ENCODE results near the gene PXDN.

The PXDN gene

DNA sequence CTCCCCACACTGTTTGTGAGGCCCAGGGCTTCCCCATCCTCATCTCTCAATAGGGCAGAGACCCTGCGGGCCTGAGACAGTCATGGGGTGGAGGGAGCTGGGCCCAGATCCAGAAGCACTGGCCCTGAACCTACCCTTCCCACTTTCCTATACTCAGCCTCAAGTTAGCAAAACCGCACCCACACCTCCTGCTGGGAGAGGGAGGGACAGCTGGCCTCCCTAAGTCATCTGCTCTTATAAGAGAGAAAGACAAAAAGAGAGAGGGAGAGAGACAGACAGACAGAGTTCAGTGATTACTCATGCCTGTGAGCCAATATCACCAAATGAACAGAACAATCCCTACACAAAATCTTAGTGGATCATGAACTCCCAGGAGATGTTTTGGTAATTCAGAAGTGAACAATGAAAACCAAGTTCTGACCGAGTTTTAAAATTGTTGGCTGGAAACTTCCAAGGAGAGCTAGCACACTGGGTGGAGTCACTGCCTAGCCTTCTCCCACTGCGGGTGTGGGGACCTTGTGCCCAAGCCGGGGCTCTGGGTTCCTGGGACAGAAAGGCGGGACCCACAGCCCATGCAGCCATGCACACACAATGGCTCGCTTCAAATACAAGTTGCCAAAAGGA lies 130.5 kb downstream of the PXDN start:
- TF ChIP-seq, protein P1, sequence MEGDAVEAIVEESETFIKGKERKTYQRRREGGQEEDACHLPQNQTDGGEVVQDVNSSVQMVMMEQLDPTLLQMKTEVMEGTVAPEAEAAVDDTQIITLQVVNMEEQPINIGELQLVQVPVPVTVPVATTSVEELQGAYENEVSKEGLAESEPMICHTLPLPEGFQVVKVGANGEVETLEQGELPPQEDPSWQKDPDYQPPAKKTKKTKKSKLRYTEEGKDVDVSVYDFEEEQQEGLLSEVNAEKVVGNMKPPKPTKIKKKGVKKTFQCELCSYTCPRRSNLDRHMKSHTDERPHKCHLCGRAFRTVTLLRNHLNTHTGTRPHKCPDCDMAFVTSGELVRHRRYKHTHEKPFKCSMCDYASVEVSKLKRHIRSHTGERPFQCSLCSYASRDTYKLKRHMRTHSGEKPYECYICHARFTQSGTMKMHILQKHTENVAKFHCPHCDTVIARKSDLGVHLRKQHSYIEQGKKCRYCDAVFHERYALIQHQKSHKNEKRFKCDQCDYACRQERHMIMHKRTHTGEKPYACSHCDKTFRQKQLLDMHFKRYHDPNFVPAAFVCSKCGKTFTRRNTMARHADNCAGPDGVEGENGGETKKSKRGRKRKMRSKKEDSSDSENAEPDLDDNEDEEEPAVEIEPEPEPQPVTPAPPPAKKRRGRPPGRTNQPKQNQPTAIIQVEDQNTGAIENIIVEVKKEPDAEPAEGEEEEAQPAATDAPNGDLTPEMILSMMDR (IDR thresholded peaks at IDR 0.05; ENCODE audit: low read length, missing control alignments): peak; percentile 12
- DNase-seq (ENCODE audit: low read depth): peak; percentile 77
- no peak overlapping the region for H3K4me3 ChIP-seq (replicated peaks; ENCODE audit: low read depth, low read length)

DNA sequence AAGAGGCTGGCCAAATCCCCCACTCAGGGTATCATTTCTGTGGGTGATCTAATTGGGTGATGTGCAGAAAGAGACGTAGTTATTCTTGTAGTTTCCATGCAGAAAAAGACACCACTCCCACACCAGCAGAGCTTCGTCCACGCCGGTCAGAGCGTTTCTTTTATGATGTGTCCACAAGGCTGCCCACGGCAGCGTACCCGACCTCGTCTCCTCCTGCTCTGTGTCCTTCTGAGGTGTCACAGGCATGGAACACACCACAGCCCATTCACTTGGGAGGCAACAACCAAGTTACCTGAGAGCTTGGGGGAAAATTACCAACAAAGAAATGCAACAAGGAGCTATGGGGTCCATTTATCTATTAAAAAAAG lies 131.3 kb downstream of the PXDN start:
- H3K4me3 ChIP-seq (replicated peaks; ENCODE audit: low read depth, low read length): no peak overlapping the region
- TF ChIP-seq, protein P1 (IDR thresholded peaks at IDR 0.05; ENCODE audit: low read length, missing control alignments): no peak
- DNase-seq (ENCODE audit: low read depth): no peak

DNA sequence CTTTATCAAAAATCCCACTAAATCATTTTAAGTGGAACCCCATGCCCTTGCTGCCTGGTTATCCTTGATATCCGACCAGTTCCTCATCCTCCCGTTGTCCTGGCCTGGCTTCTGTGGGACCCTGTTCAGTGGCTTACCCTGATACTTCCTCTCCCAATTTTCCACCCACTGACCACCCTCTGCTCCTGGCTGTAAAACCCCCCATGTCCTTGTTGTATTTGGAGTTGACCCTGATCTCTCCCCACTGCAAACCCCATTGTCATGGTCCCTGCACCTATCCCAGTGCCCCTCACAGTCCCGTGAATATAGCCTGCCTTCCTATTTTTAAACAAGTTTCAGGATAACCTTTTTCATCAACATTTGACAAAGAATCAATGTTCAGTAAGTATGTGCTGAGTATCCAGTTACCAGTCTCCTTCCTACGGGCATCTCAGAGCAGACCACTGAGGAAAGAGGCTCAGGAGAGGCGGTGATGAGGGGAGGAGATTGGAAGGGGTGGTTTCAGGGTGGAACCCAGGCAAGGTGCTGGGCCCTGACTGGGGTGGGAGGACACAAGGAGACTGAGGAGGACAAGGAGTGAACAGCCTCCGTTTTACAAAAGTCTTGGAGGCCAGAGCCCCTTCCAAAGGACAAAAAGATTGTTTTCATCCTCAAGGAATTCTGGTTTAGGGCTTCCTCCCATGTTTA lies 131.8 kb downstream of the PXDN start:
- TF ChIP-seq, protein P1 (IDR thresholded peaks at IDR 0.05; ENCODE audit: low read length, missing control alignments): no peak
- H3K4me3 ChIP-seq (replicated peaks; ENCODE audit: low read depth, low read length): no peak overlapping the region
- no peak for DNase-seq (ENCODE audit: low read depth)

DNA sequence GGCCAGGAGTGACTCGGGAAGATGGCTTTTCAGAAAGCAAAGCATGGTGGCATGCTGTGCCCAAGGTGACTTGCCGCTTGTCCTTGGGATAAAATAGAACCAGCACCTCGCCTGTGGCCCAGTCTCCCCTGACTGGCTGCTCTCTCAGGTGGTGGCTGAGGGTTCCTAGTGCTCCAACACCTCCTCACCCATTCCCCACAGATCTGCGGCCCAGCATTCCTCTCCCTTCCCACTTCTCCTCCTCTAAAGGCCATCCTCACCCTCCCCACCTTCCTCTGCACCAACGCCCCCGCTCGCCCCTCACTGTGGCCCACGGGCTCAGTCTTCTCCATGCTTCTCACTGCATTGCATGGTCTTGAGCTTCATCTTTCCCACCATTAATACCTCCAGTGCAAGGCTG lies 132.4 kb downstream of the PXDN start:
- no peak overlapping the region for H3K4me3 ChIP-seq (replicated peaks; ENCODE audit: low read depth, low read length)
- TF ChIP-seq, protein P1 (IDR thresholded peaks at IDR 0.05; ENCODE audit: low read length, missing control alignments): no peak
- no peak for DNase-seq (ENCODE audit: low read depth)

DNA sequence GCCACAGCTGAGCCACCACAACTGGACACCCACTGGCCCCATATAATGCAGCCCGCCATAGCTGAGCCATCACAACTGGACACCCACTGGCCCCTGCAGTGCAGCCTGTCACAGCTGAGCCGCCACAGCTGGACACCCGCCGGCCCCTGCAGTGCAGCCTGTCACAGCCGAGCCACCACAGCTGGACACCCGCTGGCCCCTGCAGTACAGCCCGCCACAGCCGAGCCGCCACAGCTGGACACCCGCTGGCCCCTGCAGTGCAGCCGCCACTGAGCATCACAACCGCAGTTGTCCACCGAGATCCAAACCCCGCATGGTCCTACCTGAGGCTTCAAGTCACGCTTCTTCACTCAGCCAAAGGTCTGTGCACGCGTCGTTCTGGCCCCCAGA lies 134.2 kb downstream of the PXDN start:
- no peak for DNase-seq (ENCODE audit: low read depth)
- no peak overlapping the region for H3K4me3 ChIP-seq (replicated peaks; ENCODE audit: low read depth, low read length)
- TF ChIP-seq, protein P1 (IDR thresholded peaks at IDR 0.05; ENCODE audit: low read length, missing control alignments): no peak

DNA sequence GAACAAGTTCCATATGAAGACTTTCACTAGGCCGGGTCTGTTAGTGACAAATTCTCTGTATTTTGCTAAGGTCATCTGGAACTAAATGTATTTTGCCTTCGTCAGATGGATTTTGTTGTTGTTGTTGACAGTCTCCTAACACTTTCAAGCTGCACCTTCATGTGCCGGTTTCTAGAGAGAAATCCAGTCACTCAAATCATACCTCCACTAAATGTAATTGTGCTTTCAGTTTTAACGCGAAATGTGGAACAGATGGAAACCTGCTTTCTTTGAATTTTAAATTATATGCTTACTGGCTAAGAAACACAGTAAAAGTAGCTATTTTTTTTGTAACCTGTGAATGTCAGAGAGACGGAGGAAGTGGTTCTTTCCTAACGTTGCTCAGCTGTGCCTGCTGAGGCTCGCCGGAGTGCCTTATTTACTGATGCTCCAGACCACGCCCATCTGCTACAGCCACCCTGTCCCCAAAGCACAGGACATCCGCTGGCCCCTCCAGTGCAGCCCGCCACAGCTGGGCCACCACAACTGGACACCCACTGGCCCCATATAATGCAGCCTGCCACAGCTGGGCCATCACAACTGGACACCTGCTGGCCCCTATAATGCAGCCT lies 134.7 kb downstream of the PXDN start:
- no peak for DNase-seq (ENCODE audit: low read depth)
- TF ChIP-seq, protein P1 (IDR thresholded peaks at IDR 0.05; ENCODE audit: low read length, missing control alignments): no peak
- no peak overlapping the region for H3K4me3 ChIP-seq (replicated peaks; ENCODE audit: low read depth, low read length)
